Mesothelial cell of epicardium (in vitro differentiated cells): ENCODE results near the gene UPK1B. TPM values are rescaled to one million over a fixed set of nuclear protein-coding genes. Genes with fewer than 3 reads are reported as not detected.

ENCODE experiments used
- DNase-seq, 2 experiments: peaks; one replicate each; pipeline ENCODE4 v3.0.0; 2021; ENCODE audit warnings: low spot score in 2 of 2; ENCODE audit not compliant: unreplicated experiment in 2 of 2
- H3K27ac Mint-ChIP-seq: 2 replicates; pipeline ENCODE4 v1.8.0; 2021; ENCODE audit warnings: mixed read lengths
- H3K27me3 Mint-ChIP-seq: 2 replicates; pipeline ENCODE4 v1.8.0; 2021; ENCODE audit warnings: low read depth, mixed read lengths
- H3K36me3 Mint-ChIP-seq: 2 replicates; pipeline ENCODE4 v1.8.0; 2021; ENCODE audit warnings: mixed read lengths
- H3K4me1 Mint-ChIP-seq: 2 replicates; pipeline ENCODE4 v1.8.0; 2021; ENCODE audit warnings: mixed read lengths
- H3K4me3 Mint-ChIP-seq: 2 replicates; pipeline ENCODE4 v1.8.0; 2021; ENCODE audit warnings: mild to moderate bottlenecking, moderate library complexity, mixed read lengths
- H3K9me3 Mint-ChIP-seq: 2 replicates; pipeline ENCODE4 v1.8.0; 2021; ENCODE audit warnings: mixed read lengths
- CTCF ChIP-seq: fragments of 200-600 bp; sonication (generic); IDR thresholded peaks from one replicate; pipeline ENCODE4 v1.5.0; 2021; ENCODE audit warnings: antibody characterized with exemption; ENCODE audit not compliant: unreplicated experiment
- total RNA-seq: library from RNA; stranded (reverse); gene quantifications from 3 replicates; pipeline ENCODE4 v1.2.1, GENCODE V29; 2021

Gene UPK1B
- total RNA-seq, 1 donor from 2014 or later, result 0.47 TPM

- H3K27ac Mint-ChIP-seq, result no peak overlapping the region
- H3K27me3 Mint-ChIP-seq, result no peaks in the 10 kb centered on the region
- H3K4me3 Mint-ChIP-seq, result no peak overlapping the region
- no peak for DNase-seq
- peaks cover 35% of the 10 kb centered on the region for H3K36me3 Mint-ChIP-seq
- no peak for TF ChIP-seq CTCF
- no peaks in the 10 kb centered on the region for H3K9me3 Mint-ChIP-seq
- H3K4me1 Mint-ChIP-seq, result no peaks in the 10 kb centered on the region
Observed at GRCh38 chr3:119221779-119222320, 48.5 kb downstream of the UPK1B start.

- H3K4me1 Mint-ChIP-seq, result no peaks in the 10 kb centered on the region
- H3K4me3 Mint-ChIP-seq, result no peak overlapping the region
- H3K9me3 Mint-ChIP-seq, result no peaks in the 10 kb centered on the region
- TF ChIP-seq CTCF, result no peak
- H3K36me3 Mint-ChIP-seq, result peaks cover 34% of the 10 kb centered on the region
- H3K27me3 Mint-ChIP-seq, result no peaks in the 10 kb centered on the region
- no peak overlapping the region for H3K27ac Mint-ChIP-seq
- DNase-seq, result no peak
Observed at GRCh38 chr3:119222391-119222790, 49.0 kb downstream of the UPK1B start.

GRCh38 chr3:119223511-119223910 is 50.1 kb downstream of the UPK1B start:
- Mint-ChIP-seq H3K36me3 (peaks cover 33% of the 10 kb centered on the region), H3K4me3 (no peak overlapping the region), H3K27ac (no peak overlapping the region), H3K9me3 (no peaks in the 10 kb centered on the region), H3K4me1 (no peaks in the 10 kb centered on the region), H3K27me3 (no peaks in the 10 kb centered on the region)
- no peak for TF ChIP-seq CTCF
- DNase-seq, result no peak

GRCh38 chr3:119225121-119225520 is 51.7 kb downstream of the UPK1B start:
- TF ChIP-seq CTCF, result no peak
- H3K27ac Mint-ChIP-seq, result no peak overlapping the region
- no peaks in the 10 kb centered on the region for H3K27me3 Mint-ChIP-seq
- H3K4me1 Mint-ChIP-seq, result no peaks in the 10 kb centered on the region
- H3K36me3 Mint-ChIP-seq, result peaks cover 38% of the 10 kb centered on the region
- H3K4me3 Mint-ChIP-seq, result no peak overlapping the region
- no peak for DNase-seq
- H3K9me3 Mint-ChIP-seq, result peaks cover 5% of the 10 kb centered on the region

GRCh38 chr3:119227070-119227850 is 53.9 kb downstream of the UPK1B start:
- no peak for TF ChIP-seq CTCF
- Mint-ChIP-seq H3K27me3 (no peaks in the 10 kb centered on the region), H3K4me3 (no peak overlapping the region), H3K36me3 (peaks cover 40% of the 10 kb centered on the region), H3K27ac (no peak overlapping the region), H3K9me3 (peaks cover 5% of the 10 kb centered on the region), H3K4me1 (no peaks in the 10 kb centered on the region)
- no peak for DNase-seq
